H1 (cell line): ENCODE measurements around the gene TSPAN5.

ENCODE experiments used
- ASH2L ChIP-seq: fragments of 200-600, 300-600 bp; sonication (generic); IDR thresholded peaks from one replicate; pipeline ENCODE4 v1.7.1; 2017; ENCODE audit warnings: low read length
- CHD2 ChIP-seq: IDR thresholded peaks from 2 replicates; pipeline ENCODE4 v1.6.1; 2012; ENCODE audit warnings: low read length, improper control_type of control experiment
- CTCF ChIP-seq, 3 experiments: IDR thresholded peaks; 1 replicate in 2 of 3; 2 replicates in 1 of 3; pipeline versions ENCODE4 v1.5.1 to v1.6.1; 2011; ENCODE audit warnings: low read length in 3 of 3, mild to moderate bottlenecking in 3 of 3, inconsistent platforms in 2 of 3, low read depth in 1 of 3, moderate library complexity in 1 of 3; ENCODE audit not compliant: insufficient read depth in 1 of 3; ENCODE audit errors: control extremely low read depth in 1 of 3
- EGR1 ChIP-seq: IDR thresholded peaks from 2 replicates; pipeline ENCODE4 v1.6.1; 2011; ENCODE audit warnings: low read depth, low read length, borderline replicate concordance
- EP300 ChIP-seq, 2 experiments: IDR thresholded peaks; 1 replicate in 1 of 2; 2 replicates in 1 of 2; pipeline ENCODE4 v1.6.1; 2011 to 2012; ENCODE audit warnings: low read depth in 2 of 2, low read length in 2 of 2, mild to moderate bottlenecking in 2 of 2, borderline replicate concordance in 1 of 2, inconsistent platforms in 1 of 2, moderate library complexity in 1 of 2
- JUND ChIP-seq: IDR thresholded peaks from 2 replicates; pipeline ENCODE4 v1.6.1; 2011; ENCODE audit warnings: mild to moderate bottlenecking, improper control_type of control experiment, low read length
- POLR2AphosphoS5 ChIP-seq: IDR thresholded peaks from 2 replicates; pipeline ENCODE4 v1.6.1; 2011; ENCODE audit warnings: low read depth, low read length
- RNF2 ChIP-seq: fragments of 200-900, 300-1000 bp; sonication (generic); IDR thresholded peaks from 2 replicates; pipeline ENCODE4 v1.7.1; 2016; ENCODE audit warnings: borderline replicate concordance, low read depth, mild to moderate bottlenecking, antibody characterized with exemption, low read length; ENCODE audit not compliant: poor library complexity, severe bottlenecking; ENCODE audit errors: missing control alignments
- SIX5 ChIP-seq: IDR thresholded peaks from 2 replicates; pipeline ENCODE4 v1.6.1; 2011; ENCODE audit warnings: mild to moderate bottlenecking, low read depth, low read length
- SP1 ChIP-seq: IDR thresholded peaks from 2 replicates; pipeline ENCODE4 v1.6.1; 2011; ENCODE audit warnings: low read depth, low read length

GRCh38 chr4:98508248-98508647 lies 150.2 kb downstream of the TSPAN5 start:
- TF ChIP-seq EGR1 (no peak), EP300 (IDR thresholded peaks at IDR 0.05; ENCODE audit: borderline replicate concordance in 1 of 2, low read depth in 2 of 2, low read length in 2 of 2) (no peak), POLR2AphosphoS5 (no peak), ASH2L (no peak), JUND (no peak), CTCF (IDR thresholded peaks at IDR 0.05; ENCODE audit: control extremely low read depth in 1 of 3, insufficient read depth in 1 of 3, low read depth in 1 of 3, low read length in 3 of 3) (no peak), SIX5 (no peak), RNF2 (no peak), SP1 (no peak), CHD2 (no peak)
